Astrocyte (in vitro differentiated cells and primary cell): Measurements from ENCODE around the gene CCDC159. TPM values are rescaled to one million over a fixed set of nuclear protein-coding genes. Genes with fewer than 3 reads are reported as not detected.

Experiments
- DNase-seq: peaks from one replicate; pipeline ENCODE4 v3.0.0-alpha.2; 2010; ENCODE audit warnings: low read depth
- FAIRE-seq: peaks from 2 replicates; lab custom pipeline; 2011; peaks lifted over from hg19 to GRCh38; lab: Jason Lieb, UNC
- H2AFZ ChIP-seq: 2 replicates; pipeline ENCODE4 v1.6.0; 2012; ENCODE audit warnings: low read depth, low read length, inconsistent platforms
- H3K27ac ChIP-seq: 2 replicates; pipeline ENCODE4 v1.5.1; 2011; ENCODE audit warnings: low read depth, low read length, inconsistent platforms
- H3K27me3 ChIP-seq: 2 replicates; pipeline ENCODE4 v1.6.0; 2011; ENCODE audit warnings: low read length, inconsistent platforms; ENCODE audit not compliant: insufficient read depth
- H3K36me3 ChIP-seq: 2 replicates; pipeline ENCODE4 v1.5.1; 2011; ENCODE audit warnings: low read length, inconsistent platforms; ENCODE audit not compliant: insufficient read depth
- H3K4me1 ChIP-seq: 2 replicates; pipeline ENCODE4 v1.5.1; 2011; ENCODE audit warnings: low read length, inconsistent platforms; ENCODE audit not compliant: insufficient read depth
- H3K4me2 ChIP-seq: 2 replicates; pipeline ENCODE4 v1.6.0; 2012; ENCODE audit warnings: low read length, inconsistent platforms
- H3K4me3 ChIP-seq: 2 replicates; pipeline ENCODE4 v1.5.1; 2011; ENCODE audit warnings: low read depth, mild to moderate bottlenecking, low read length, inconsistent platforms; ENCODE audit not compliant: insufficient read depth
- H3K79me2 ChIP-seq: 2 replicates; pipeline ENCODE4 v1.6.0; 2012; ENCODE audit warnings: mild to moderate bottlenecking, low read length, inconsistent platforms; ENCODE audit not compliant: insufficient read depth
- H3K9ac ChIP-seq: 2 replicates; pipeline ENCODE4 v1.6.0; 2012; ENCODE audit warnings: mild to moderate bottlenecking, low read length, inconsistent platforms
- H3K9me3 ChIP-seq: 2 replicates; pipeline ENCODE4 v1.5.1; 2012; ENCODE audit warnings: low read depth, mild to moderate bottlenecking, low read length, inconsistent platforms; ENCODE audit not compliant: insufficient read depth
- H4K20me1 ChIP-seq: 2 replicates; pipeline ENCODE4 v1.6.0; 2012; ENCODE audit warnings: low read length, inconsistent platforms; ENCODE audit not compliant: insufficient read depth
- H3K27ac Mint-ChIP-seq: one replicate; pipeline ENCODE4 v1.8.0; 2021; ENCODE audit warnings: mild to moderate bottlenecking, mixed read lengths; ENCODE audit not compliant: unreplicated experiment
- H3K27me3 Mint-ChIP-seq: one replicate; pipeline ENCODE4 v1.8.0; 2021; ENCODE audit warnings: low read depth, mixed read lengths; ENCODE audit not compliant: unreplicated experiment
- H3K36me3 Mint-ChIP-seq: one replicate; pipeline ENCODE4 v1.8.0; 2021; ENCODE audit warnings: low read depth, mixed read lengths; ENCODE audit not compliant: unreplicated experiment
- H3K4me1 Mint-ChIP-seq: one replicate; pipeline ENCODE4 v1.8.0; 2021; ENCODE audit warnings: low read depth, mixed read lengths; ENCODE audit not compliant: unreplicated experiment
- H3K4me3 Mint-ChIP-seq: one replicate; pipeline ENCODE4 v1.8.0; 2021; ENCODE audit warnings: mild to moderate bottlenecking, moderate library complexity, mixed read lengths; ENCODE audit not compliant: unreplicated experiment
- H3K9me3 Mint-ChIP-seq: one replicate; pipeline ENCODE4 v1.8.0; 2021; ENCODE audit warnings: mild to moderate bottlenecking, mixed read lengths; ENCODE audit not compliant: unreplicated experiment
- EZH2 ChIP-seq: IDR thresholded peaks from 2 replicates; pipeline ENCODE4 v1.6.1; 2012; ENCODE audit warnings: mild to moderate bottlenecking, low read length, inconsistent platforms; ENCODE audit not compliant: insufficient read depth
- total RNA-seq: library from RNA; stranded (reverse); gene quantifications from 2 replicates; pipeline ENCODE4 v1.2.1, GENCODE V29; 2021
- TF ChIP-seq, protein P1 (sequence below): IDR thresholded peaks from 2 replicates; pipeline ENCODE4 v1.5.1; 2011; ENCODE audit warnings: low read depth, mild to moderate bottlenecking, inconsistent platforms, low read length, moderate library complexity; ENCODE audit not compliant: insufficient read depth

CCDC159 gene
- total RNA-seq, 1 donor from 2014 or later, result 11.8 TPM

DNA sequence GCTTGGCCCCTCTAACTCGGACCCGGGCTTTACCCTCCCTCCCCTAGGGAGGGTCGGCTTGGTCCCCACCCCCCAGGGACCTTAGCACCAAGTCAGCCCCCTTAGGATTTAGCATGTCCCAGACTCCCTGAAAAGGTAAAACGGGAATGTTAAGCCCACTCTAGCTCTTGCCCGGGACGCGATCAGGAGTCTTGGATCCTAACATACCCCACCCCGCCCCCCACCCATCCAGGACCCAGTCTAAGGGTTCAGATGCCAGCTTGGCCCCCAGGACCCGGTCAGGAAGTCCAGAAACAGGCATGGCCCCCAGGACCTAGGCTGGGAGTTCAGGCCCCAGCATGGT, 37.4 kb downstream of the CCDC159 start:
- TF ChIP-seq, protein P1, sequence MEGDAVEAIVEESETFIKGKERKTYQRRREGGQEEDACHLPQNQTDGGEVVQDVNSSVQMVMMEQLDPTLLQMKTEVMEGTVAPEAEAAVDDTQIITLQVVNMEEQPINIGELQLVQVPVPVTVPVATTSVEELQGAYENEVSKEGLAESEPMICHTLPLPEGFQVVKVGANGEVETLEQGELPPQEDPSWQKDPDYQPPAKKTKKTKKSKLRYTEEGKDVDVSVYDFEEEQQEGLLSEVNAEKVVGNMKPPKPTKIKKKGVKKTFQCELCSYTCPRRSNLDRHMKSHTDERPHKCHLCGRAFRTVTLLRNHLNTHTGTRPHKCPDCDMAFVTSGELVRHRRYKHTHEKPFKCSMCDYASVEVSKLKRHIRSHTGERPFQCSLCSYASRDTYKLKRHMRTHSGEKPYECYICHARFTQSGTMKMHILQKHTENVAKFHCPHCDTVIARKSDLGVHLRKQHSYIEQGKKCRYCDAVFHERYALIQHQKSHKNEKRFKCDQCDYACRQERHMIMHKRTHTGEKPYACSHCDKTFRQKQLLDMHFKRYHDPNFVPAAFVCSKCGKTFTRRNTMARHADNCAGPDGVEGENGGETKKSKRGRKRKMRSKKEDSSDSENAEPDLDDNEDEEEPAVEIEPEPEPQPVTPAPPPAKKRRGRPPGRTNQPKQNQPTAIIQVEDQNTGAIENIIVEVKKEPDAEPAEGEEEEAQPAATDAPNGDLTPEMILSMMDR, result no peak
- no peak for TF ChIP-seq EZH2
- Histone ChIP-seq H3K27ac (no peak overlapping the region), H2AFZ (no peak overlapping the region), H3K4me2 (peak overlapping the region; percentile 69), H3K4me3 (no peak overlapping the region), H3K4me1 (peaks cover 19% of the 10 kb centered on the region), H3K36me3 (no peaks in the 10 kb centered on the region), H3K27me3 (peaks cover 13% of the 10 kb centered on the region), H3K79me2 (no peaks in the 10 kb centered on the region), H3K9ac (no peak overlapping the region), H3K9me3 (no peaks in the 10 kb centered on the region), H4K20me1 (no peaks in the 10 kb centered on the region)
- Mint-ChIP-seq H3K36me3 (no peaks in the 10 kb centered on the region), H3K9me3 (no peaks in the 10 kb centered on the region), H3K27me3 (peaks cover 7% of the 10 kb centered on the region), H3K4me3 (peak overlapping the region; percentile 76), H3K27ac (no peak overlapping the region), H3K4me1 (peaks cover 1% of the 10 kb centered on the region)
- FAIRE-seq (no peak), DNase-seq (no peak)

DNA sequence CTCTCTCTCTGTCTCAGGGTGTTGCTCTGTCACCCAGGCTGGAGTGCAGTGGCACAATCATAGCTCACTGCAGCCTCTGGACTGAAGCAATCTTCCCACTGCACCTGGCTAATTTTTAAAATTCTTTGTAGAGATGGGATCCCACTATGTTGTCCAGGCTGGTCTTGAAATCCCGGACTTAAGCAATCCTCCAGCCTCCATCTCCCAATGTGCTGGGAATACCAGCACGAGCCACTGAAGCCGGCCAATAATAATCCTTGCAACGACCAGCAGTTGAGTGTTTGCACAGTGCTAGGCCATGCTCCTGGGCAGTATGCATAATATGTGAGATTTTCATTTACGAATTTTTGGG, 38.4 kb downstream of the CCDC159 start:
- H3K36me3 ChIP-seq, result no peaks in the 10 kb centered on the region
- H3K9me3 Mint-ChIP-seq, result no peaks in the 10 kb centered on the region
- peaks cover 17% of the 10 kb centered on the region for H3K4me1 ChIP-seq
- no peaks in the 10 kb centered on the region for H3K36me3 Mint-ChIP-seq
- no peak overlapping the region for H3K27ac Mint-ChIP-seq
- no peak overlapping the region for H3K4me2 ChIP-seq
- no peak overlapping the region for H3K27ac ChIP-seq
- no peak overlapping the region for H3K4me3 Mint-ChIP-seq
- H2AFZ ChIP-seq, result no peak overlapping the region
- no peaks in the 10 kb centered on the region for H4K20me1 ChIP-seq
- peaks cover 13% of the 10 kb centered on the region for H3K27me3 ChIP-seq
- H3K79me2 ChIP-seq, result no peaks in the 10 kb centered on the region
- no peaks in the 10 kb centered on the region for H3K9me3 ChIP-seq
- H3K27me3 Mint-ChIP-seq, result peaks cover 7% of the 10 kb centered on the region
- no peak for FAIRE-seq
- TF ChIP-seq, protein P1, result no peak
- TF ChIP-seq EZH2, result no peak
- H3K4me1 Mint-ChIP-seq, result no peaks in the 10 kb centered on the region
- H3K9ac ChIP-seq, result no peak overlapping the region
- no peak for DNase-seq
- H3K4me3 ChIP-seq, result no peak overlapping the region

DNA sequence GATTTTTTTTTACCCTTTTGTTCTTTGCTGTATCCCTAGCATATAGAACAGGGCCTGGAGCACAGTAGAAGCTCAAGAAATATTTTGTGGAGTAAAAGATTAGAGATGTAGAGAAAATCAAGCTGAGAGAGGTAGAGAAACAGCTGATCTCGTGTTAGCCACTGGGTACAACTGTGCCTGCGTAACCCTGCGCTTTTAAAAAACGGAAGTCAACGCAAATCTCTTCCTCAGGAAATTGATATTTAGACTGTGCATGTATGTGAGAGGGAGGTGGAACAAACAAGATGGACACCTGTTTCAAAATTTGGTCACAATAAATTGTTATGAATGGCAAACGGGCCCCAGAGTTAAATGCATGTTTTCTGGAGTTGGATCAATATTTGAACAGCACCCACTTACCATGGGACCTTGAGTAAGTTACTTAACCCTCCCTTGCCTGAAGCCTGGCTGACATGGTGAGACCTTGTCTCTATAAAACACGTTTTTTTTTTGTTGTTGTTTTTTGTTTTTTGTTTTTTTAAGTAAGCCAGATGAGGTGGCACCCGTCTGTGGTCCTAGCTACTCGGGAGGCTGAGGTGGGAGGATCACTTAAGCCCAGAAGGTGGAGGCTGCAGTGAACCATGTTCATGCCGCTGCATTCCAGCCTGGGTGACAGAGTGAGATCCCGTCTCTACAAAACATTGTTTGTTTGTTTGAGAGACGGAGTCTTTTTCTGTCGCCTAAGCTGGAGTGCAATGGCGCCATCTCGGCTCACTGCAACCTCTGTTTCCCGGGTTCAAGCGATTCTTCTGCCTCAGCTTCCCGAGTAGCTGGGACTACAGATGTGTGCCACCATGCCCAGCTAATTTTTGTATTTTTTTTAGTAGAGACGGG, 41.1 kb downstream of the CCDC159 start:
- H3K4me3 Mint-ChIP-seq, result no peak overlapping the region
- Histone ChIP-seq H3K9me3 (peaks cover 2% of the 10 kb centered on the region), H4K20me1 (no peaks in the 10 kb centered on the region), H3K27ac (no peak overlapping the region), H3K4me3 (no peak overlapping the region), H3K4me1 (no peaks in the 10 kb centered on the region), H3K4me2 (no peak overlapping the region), H3K9ac (no peak overlapping the region), H3K27me3 (peaks cover 8% of the 10 kb centered on the region), H3K79me2 (no peaks in the 10 kb centered on the region), H3K36me3 (no peaks in the 10 kb centered on the region), H2AFZ (no peak overlapping the region)
- DNase-seq (no peak), FAIRE-seq (no peak)
- H3K9me3 Mint-ChIP-seq, result no peaks in the 10 kb centered on the region
- H3K27ac Mint-ChIP-seq, result no peak overlapping the region
- H3K36me3 Mint-ChIP-seq, result no peaks in the 10 kb centered on the region
- H3K27me3 Mint-ChIP-seq, result peaks cover 2% of the 10 kb centered on the region
- H3K4me1 Mint-ChIP-seq, result no peaks in the 10 kb centered on the region
- TF ChIP-seq, protein P1, result no peak
- no peak for TF ChIP-seq EZH2
